Measurements from ENCODE around the gene SYNGAP1.

Gene SYNGAP1

DNA sequence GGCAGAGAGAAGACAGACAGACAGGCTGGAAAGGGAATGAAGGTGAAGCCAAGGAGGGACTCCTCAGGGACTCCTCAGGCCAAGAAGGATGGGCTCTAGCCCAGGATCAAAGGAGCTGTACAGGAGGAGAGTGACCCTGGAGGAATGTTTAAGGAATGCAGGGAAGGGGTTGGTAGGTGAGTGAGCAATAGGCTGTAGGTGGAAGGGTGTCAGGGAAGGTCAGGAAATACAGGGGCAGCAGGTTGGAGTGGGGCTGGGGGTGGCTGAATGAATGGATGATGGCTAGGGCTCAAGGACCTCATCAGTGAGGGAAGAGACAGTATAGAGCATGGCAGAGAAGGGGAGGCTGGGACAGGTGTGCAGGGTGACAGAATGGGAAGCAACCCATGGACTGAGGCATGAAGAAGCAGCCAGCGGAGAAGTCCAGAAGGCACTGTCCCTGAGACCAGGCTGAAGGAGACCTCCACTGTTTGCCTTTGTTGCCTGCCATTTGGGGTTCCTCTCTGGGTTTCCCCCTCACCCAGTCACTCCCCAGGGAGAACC, 13.2 kb downstream of the SYNGAP1 start:
- DNase-seq (ENCODE audit: low read depth, low spot score) = no peak
- H3K27ac ChIP-seq = no peak overlapping the region

DNA sequence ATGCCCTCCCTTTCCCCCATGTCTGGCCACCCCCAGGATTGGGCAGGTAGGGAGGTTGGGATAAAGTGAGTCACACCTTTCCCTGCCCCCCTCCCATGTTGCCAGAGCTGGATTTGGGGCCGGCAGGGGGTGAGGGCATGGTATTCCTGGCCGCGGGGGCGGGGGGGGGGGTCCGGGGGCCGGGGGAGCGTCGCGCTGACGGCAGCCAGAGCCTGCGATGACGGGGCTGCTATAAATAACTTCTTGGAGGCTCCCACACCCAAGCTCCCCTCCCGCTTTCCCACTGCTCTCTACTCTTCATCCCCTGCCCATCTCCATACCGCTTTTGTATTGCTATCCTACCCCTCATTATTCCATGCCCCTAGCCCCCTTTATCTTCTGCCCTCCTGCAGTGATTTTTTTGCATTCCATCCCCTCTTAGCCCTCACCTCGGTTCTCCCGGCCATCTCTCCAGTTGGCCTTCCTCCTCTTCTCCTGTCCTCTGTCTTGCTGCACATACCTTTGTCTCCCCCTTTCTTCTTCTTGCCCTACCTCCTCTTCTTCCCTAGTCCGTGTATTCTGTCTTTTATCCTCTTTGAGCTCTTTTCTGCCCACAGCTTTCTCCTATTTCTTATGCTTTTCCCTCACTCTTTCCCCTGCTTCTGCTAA, 13.8 kb downstream of the SYNGAP1 start:
- no peak overlapping the region for H3K27ac ChIP-seq
- no peak for DNase-seq (ENCODE audit: low read depth, low spot score)

- DNase-seq (ENCODE audit: low read depth, low spot score) = no peak
- no peak overlapping the region for H3K27ac ChIP-seq
These were observed 15.1 kb downstream of the SYNGAP1 start for GRCh38 chr6:33434961-33435360.

DNA sequence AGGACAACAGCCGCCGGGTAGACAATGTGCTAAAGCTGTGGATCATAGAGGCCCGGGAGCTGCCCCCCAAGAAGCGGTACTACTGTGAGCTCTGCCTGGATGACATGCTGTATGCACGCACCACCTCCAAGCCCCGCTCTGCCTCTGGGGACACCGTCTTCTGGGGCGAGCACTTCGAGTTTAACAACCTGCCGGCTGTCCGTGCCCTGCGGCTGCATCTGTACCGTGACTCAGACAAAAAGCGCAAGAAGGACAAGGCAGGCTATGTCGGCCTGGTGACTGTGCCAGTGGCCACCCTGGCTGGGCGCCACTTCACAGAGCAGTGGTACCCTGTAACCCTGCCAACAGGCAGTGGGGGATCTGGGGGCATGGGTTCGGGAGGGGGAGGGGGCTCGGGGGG, 17.8 kb downstream of the SYNGAP1 start:
- DNase-seq (ENCODE audit: low read depth, low spot score) = no peak
- no peak overlapping the region for H3K27ac ChIP-seq

DNA sequence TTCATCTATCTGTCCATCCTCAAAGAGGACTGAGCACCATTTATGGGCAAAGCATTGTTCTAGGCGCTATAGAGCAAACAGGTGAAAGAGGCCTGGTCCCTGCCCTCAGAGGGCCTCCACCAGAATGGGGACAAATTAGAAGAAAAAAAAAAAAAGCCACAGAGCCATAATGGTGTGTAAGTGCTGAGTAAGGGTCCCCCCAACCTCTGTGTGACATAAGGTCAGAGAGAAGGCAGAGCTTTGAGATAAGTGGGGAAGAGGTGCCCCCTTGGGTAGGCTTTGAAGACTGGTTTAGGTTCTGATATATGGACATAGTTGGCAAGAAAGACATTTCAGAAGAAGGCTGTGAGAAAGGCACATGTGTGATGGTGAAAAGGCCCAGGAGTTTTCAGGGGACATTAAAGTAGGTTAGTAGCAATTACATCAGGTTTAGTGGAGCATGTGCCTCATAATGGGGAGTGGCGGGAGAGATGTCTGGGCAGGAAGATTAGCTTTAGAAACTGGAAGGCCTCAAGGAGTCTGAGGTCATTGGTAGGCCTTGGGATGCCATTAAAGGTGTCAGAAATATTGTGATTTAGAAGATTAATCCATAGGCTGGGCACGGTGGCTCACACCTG, 19.2 kb downstream of the SYNGAP1 start:
- H3K27ac ChIP-seq = no peak overlapping the region
- DNase-seq (ENCODE audit: low read depth, low spot score) = no peak

- no peak overlapping the region for H3K27ac ChIP-seq
- no peak for DNase-seq (ENCODE audit: low read depth, low spot score)
These were observed 20.2 kb downstream of the SYNGAP1 start for GRCh38 chr6:33439956-33440648.

GRCh38 chr6:33440649-33441309, 20.9 kb downstream of the SYNGAP1 start:
- no peak for DNase-seq (ENCODE audit: low read depth, low spot score)

DNA sequence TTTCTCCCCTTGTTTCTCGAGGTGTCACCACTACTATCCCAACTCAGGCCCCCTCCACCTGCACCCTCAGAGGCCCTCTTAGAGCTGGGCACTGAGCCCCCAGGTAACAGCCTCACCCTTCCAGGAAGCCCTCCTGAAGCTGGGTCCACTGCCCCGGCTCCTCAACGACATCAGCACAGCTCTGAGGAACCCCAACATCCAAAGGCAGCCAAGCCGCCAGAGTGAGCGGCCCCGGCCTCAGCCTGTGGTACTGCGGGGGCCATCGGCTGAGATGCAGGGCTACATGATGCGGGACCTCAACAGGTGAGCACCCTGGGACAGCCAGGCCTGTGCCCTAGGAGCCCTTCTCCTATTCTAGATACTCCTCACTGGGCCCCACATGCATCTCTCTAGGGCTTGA, 21.6 kb downstream of the SYNGAP1 start:
- DNase-seq (ENCODE audit: low read depth, low spot score) = no peak
- no peak overlapping the region for H3K27ac ChIP-seq

More at GRCh38 chr6:33440649-33441309, 20.9 kb downstream of the SYNGAP1 start:
- no peak overlapping the region for H3K27ac ChIP-seq

DNA sequence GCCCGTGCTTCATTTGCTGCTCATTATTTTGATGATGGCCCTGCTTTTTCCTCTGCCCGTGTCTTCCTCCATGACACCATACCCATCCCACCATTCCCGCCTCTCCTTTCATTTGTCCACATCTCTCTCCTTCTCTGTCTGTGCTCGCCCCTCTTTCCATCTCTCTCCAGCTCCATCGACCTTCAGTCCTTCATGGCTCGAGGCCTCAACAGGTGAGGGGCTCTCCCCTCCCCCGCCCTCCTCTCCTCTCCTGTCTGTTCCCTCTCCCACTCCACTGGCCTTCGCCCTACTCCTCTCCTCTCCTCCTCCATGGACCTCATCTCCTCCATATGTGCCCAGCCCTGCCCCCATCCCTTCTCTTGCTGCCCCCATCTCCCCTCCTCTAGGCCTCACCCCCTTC, 22.4 kb downstream of the SYNGAP1 start:
- no peak overlapping the region for H3K27ac ChIP-seq
- no peak for DNase-seq (ENCODE audit: low read depth, low spot score)

DNA sequence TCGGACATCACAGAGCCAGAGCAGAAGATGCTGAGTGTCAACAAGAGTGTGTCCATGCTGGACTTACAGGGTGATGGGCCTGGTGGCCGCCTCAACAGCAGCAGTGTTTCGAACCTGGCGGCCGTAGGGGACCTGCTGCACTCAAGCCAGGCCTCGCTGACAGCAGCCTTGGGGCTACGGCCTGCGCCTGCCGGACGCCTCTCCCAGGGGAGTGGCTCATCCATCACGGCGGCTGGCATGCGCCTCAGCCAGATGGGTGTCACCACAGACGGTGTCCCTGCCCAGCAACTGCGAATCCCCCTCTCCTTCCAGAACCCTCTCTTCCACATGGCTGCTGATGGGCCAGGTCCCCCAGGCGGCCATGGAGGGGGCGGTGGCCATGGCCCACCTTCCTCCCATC, 23.2 kb downstream of the SYNGAP1 start:
- no peak overlapping the region for H3K27ac ChIP-seq
- DNase-seq (ENCODE audit: low read depth, low spot score) = no peak

DNA sequence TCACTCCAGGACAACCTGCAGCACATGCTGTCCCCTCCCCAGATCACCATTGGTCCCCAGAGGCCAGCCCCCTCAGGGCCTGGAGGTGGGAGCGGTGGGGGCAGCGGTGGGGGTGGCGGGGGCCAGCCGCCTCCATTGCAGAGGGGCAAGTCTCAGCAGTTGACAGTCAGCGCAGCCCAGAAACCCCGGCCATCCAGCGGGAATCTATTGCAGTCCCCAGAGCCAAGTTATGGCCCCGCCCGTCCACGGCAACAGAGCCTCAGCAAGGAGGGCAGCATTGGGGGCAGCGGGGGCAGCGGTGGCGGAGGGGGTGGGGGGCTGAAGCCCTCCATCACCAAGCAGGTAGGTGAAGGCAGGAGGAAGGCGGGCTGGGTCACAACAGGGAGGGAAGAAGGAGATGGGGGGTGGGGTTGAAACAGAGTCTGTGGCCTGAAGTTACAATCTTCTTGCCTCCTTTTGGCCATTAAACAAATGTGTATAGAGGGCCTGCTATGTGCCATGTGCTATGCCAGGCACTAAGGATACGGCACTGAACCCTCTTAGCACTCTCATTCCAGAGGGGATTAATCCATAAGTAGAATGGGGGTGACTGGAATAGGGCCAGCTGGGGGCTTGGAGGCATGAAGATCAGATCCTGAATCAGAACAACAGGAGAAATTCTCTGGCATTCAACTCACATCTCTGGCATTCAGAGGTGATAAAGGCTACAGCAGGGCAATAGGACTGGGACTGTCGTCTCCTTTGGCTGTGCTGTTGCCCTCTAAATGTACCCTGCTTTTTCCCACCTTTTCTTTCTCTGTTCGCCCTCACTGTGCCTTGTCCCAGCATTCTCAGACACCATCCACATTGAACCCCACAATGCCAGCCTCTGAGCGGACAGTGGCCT, 24.0 kb downstream of the SYNGAP1 start:
- DNase-seq (ENCODE audit: low read depth, low spot score) = no peak
- no peak overlapping the region for H3K27ac ChIP-seq

DNA sequence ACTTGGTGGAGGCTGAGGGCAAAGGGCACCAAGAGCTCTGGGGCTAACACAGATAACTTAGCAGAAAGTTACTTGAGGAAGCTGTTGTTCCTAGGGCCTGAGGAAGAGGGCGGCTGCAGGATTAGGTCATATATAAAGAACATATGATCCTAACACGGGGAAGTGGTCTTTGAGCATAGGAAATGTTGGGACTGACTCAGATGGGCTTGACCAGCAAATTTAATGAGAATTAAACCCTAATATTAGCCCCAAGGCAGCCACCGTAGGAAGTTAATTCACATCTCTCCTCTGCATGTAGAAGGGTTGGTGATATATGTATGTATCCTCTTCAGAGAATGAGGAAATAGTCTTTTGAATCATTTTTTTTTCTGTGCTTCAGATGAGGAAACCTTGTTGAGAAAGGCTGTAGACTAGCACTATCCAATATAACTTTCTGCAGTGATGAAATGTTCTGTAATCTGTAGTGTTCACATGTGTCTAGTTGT, 25.3 kb downstream of the SYNGAP1 start:
- DNase-seq (ENCODE audit: low read depth, low spot score) = no peak
- peak overlapping the region; percentile 73 for H3K27ac ChIP-seq

- H3K27ac ChIP-seq = peak overlapping the region; percentile 73
- no peak for DNase-seq (ENCODE audit: low read depth, low spot score)
These were observed 26.5 kb downstream of the SYNGAP1 start for GRCh38 chr6:33446356-33446755.

DNA sequence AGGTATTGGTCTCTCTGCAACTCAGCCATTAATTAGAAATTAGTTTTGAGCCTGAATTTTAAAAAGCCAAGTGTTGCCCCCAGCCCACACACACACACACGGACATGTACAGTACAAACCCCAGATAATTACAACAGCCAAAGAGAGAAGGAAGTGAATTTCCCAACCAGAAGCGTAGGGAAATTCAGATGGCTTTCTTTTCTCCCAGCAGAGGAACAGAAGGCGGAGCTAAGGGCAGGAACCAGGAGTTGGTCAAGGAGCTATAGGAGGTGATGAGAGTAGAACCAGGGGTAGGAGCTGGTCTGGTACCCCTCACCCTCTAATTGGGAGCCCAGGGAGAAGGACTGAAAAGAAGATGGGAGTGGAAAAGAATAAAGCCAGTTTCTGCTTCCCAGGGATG, 30.6 kb downstream of the SYNGAP1 start:
- no peak overlapping the region for H3K27ac ChIP-seq
- DNase-seq (ENCODE audit: low read depth, low spot score) = no peak

- H3K27ac ChIP-seq = no peak overlapping the region
These were observed 31.7 kb downstream of the SYNGAP1 start for GRCh38 chr6:33451606-33452005.

GRCh38 chr6:33452496-33452895, 32.6 kb downstream of the SYNGAP1 start:
- no peak for DNase-seq (ENCODE audit: low read depth, low spot score)
- H3K27ac ChIP-seq = no peak overlapping the region

More at GRCh38 chr6:33451606-33452005, 31.7 kb downstream of the SYNGAP1 start:
- no peak for DNase-seq (ENCODE audit: low read depth, low spot score)

DNA sequence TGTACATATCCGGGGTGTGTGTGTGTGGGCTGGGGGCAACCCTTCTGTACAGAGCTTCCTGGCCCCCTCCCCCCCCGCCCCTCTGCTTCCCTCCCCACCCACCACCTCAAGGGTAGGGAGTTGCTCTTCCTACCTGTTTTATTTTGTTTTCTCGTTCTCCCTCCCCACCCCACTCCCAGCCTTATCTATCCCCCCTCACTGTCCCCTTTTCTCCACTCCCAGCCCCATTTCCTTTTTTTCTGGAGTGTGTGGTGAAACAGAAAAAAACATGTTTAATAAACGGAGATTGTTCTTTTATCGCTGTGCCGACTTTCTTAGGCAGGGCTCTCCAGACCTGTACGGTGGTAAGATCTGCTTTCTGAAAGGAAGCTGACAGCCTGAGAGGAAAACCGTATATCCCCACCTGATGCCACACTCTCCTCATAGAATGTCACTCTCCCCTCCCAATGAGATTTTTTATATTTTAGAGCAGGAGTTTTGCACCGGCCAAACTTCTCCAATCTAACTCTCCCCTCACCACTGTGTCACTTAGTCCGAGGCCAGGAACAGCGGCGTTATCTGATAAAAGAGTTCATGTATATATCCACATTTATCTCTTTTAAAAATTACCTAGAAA, 33.6 kb downstream of the SYNGAP1 start:
- DNase-seq (ENCODE audit: low read depth, low spot score) = no peak

DNA sequence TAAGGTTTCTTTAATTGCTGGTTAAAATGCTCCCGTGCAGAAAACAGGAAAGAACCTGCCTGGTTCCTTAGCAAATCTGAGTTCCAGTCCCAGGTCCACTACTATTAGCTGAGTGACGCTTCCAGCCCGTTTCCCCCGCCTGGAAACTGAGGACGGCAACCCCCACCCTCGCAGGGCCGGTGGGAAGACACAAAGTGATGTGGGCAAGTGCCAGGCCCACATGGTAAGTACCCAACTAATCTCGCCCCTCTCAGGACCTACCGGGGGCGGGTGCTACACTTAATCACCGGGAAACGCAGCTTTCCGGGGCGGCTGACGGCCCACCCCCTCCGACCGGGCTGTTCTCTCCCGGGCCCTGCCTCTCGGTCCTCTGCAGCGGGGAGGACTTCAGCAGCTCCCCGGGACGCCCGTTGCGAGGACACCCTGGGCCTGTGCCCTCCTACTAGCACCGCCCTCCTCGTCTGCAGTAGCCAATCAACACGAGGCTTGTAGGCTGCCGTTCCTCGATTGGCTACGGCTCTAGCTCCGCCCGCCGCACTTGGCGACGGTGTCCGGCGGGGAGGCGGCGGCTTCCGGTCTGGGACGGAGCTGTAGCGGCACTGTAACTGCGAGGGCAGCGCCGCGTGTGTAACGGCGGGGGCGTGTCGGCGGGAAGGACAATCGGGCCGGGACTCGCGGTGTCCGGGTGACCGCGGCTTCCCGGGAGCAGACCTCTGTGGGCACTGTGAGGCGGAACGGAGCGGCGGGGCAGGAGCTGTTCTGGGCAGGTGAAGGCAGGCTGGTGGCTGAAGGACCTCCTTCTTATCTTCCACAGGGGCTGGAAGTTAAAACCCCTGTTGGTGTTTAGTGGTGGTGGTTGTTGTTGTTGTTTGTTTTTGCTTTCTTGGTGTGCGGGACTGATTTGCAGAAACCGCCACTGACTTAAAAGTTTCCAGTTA, 34.4 kb downstream of the SYNGAP1 start, which contains the start of gene ZBTB9:
TSS of gene ZBTB9 (plus strand) at position 568 of the 938 bp plus-strand sequence. CDS start 525 bp downstream, outside the sequence.
- peak; percentile 83 for DNase-seq (ENCODE audit: low read depth, low spot score)
- H3K27ac ChIP-seq = peak within 1 kb of the TSS; percentile 47

More for the DNA sequence above, 33.6 kb downstream of the SYNGAP1 start:
- H3K27ac ChIP-seq = peak overlapping the region; percentile 47

Measured in epithelial cell of prostate (primary cell).